ENCODE measurements around the gene AMN1.

Gene AMN1

DNA sequence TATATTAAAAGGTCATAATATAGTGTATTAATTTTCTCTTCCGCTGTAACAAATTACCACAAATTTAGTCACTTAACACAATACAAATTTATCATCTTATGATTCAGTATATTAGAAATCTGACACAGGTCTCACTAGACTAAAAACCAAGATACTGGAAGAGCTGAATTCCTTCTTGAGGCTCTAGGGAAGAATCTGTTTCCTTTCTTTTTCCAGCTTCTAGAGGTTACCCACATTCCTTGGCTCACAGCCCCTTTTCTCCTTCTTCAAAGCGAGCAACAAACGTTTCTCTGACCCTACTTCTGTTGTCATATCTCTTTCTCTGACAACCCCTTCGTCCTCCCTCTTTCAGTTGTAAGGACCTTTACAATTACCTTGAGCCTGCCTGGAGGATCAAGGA, 43.4 kb upstream of the AMN1 start:
- Histone ChIP-seq H2BK15ac (ENCODE audit: low read length) (no peak overlapping the region), H2AK5ac (ENCODE audit: low read depth, low read length) (no peak overlapping the region), H3K27ac (replicated peaks; ENCODE audit: low read length) (no peak overlapping the region), H3K4me2 (ENCODE audit: insufficient read depth, low read length, poor library complexity, severe bottlenecking) (no peak overlapping the region), H3K9ac (ENCODE audit: low read depth, low read length, poor library complexity) (no peak overlapping the region), H2AFZ (ENCODE audit: low read length) (no peak overlapping the region), H3K36me3 (replicated peaks in 1 of 2; ENCODE audit: control insufficient read depth in 2 of 2, insufficient read depth in 2 of 2, low read length in 2 of 2) (no peaks in the 10 kb centered on the region), H3K79me1 (ENCODE audit: low read depth, low read length) (no peaks in the 10 kb centered on the region), H3K18ac (ENCODE audit: low read length) (no peak overlapping the region), H2BK5ac (ENCODE audit: low read length) (no peak overlapping the region), H3K9me3 (replicated peaks in 1 of 2; ENCODE audit: control insufficient read depth in 2 of 2, insufficient read depth in 1 of 2, low read depth in 1 of 2, low read length in 2 of 2) (no peaks in the 10 kb centered on the region), H3K4ac (ENCODE audit: low read length) (no peak overlapping the region), H2BK120ac (ENCODE audit: low read depth, low read length) (no peak overlapping the region), H3K23ac (ENCODE audit: low read depth, low read length, poor library complexity) (no peak overlapping the region), H3K4me1 (ENCODE audit: control insufficient read depth in 2 of 2, insufficient read depth in 1 of 2, low read depth in 1 of 2, low read length in 2 of 2) (peaks cover 0 to 4% of the 10 kb centered on the region in 2 donors), H3K14ac (ENCODE audit: low read length) (no peak overlapping the region), H4K91ac (ENCODE audit: low read depth, low read length, poor library complexity) (no peak overlapping the region), H3K27me3 (ENCODE audit: control insufficient read depth in 3 of 3, insufficient read depth in 3 of 3, low read depth in 1 of 3, low read length in 3 of 3) (no peaks in the 10 kb centered on the region), H3K4me3 (ENCODE audit: low read length in 2 of 2) (no peak overlapping the region), H2BK12ac (ENCODE audit: low read length) (no peak overlapping the region), H4K8ac (ENCODE audit: low read depth, low read length) (no peak overlapping the region)
- DNase-seq (ENCODE audit: low spot score) = no peak
- WGBS, 2 donors (ENCODE audit: extremely low coverage in 2 of 2, insufficient read length in 2 of 2, insufficient replicate concordance in 1 of 2) = no CpG with 5 or more reads among the region's 4 CpGs

DNA sequence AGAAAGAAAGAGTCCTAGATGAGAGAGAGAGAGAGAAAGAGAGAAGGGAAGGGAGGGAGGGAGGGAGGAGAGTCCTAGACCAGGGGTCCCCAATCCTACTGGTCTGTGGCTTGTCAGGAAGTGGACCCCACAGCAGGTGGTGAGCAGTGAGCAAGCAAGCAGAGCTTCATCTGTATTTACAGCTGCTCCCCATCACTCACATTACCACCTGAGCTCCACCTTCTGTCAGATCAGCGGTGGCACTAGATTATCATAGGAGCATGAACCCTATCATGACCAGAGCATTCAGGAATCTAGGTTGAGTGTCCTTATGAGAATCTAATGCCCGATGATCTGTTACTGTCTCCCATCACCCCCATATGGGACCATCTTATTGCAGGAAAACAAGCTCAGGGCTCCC, 39.2 kb upstream of the AMN1 start:
- Histone ChIP-seq H2AK5ac (ENCODE audit: low read depth, low read length) (no peak overlapping the region), H2BK15ac (ENCODE audit: low read length) (no peak overlapping the region), H3K18ac (ENCODE audit: low read length) (no peak overlapping the region), H4K91ac (ENCODE audit: low read depth, low read length, poor library complexity) (no peak overlapping the region), H3K36me3 (replicated peaks in 1 of 2; ENCODE audit: control insufficient read depth in 2 of 2, insufficient read depth in 2 of 2, low read length in 2 of 2) (no peaks in the 10 kb centered on the region), H3K4me2 (ENCODE audit: insufficient read depth, low read length, poor library complexity, severe bottlenecking) (no peak overlapping the region), H4K8ac (ENCODE audit: low read depth, low read length) (no peak overlapping the region), H2BK5ac (ENCODE audit: low read length) (no peak overlapping the region), H3K27ac (replicated peaks; ENCODE audit: low read length) (no peak overlapping the region), H2BK120ac (ENCODE audit: low read depth, low read length) (no peak overlapping the region), H2BK12ac (ENCODE audit: low read length) (no peak overlapping the region), H3K4me1 (ENCODE audit: control insufficient read depth in 2 of 2, insufficient read depth in 1 of 2, low read depth in 1 of 2, low read length in 2 of 2) (no peaks in the 10 kb centered on the region), H3K9me3 (replicated peaks in 1 of 2; ENCODE audit: control insufficient read depth in 2 of 2, insufficient read depth in 1 of 2, low read depth in 1 of 2, low read length in 2 of 2) (no peaks in the 10 kb centered on the region), H3K4ac (ENCODE audit: low read length) (no peak overlapping the region), H2AFZ (ENCODE audit: low read length) (no peak overlapping the region), H3K14ac (ENCODE audit: low read length) (no peak overlapping the region), H3K27me3 (ENCODE audit: control insufficient read depth in 3 of 3, insufficient read depth in 3 of 3, low read depth in 1 of 3, low read length in 3 of 3) (no peaks in the 10 kb centered on the region), H3K4me3 (ENCODE audit: low read length in 2 of 2) (no peak overlapping the region), H3K9ac (ENCODE audit: low read depth, low read length, poor library complexity) (no peak overlapping the region), H3K79me1 (ENCODE audit: low read depth, low read length) (no peaks in the 10 kb centered on the region), H3K23ac (ENCODE audit: low read depth, low read length, poor library complexity) (no peak overlapping the region)
- no peak for DNase-seq (ENCODE audit: low spot score)
- no CpG with 5 or more reads among the region's 2 CpGs for WGBS, 2 donors (ENCODE audit: extremely low coverage in 2 of 2, insufficient read length in 2 of 2, insufficient replicate concordance in 1 of 2)

DNA sequence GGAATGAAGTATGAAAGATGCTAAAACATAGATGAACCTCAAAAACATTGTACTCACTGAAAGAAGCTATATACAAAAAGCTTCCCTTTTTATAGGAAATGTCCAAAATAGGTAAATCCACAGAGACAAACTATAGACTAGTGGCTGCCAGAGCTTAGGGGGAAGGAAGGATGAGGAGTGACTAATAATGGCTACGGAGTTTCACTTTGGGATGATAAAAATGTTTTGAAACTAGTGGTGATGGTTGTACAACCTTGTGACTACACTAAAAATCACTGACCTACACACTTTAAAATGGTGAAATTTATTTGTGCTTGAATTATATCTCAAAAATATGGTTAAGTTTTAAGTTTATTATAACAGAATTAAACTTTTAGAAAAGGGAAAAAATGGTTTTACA, 37.1 kb upstream of the AMN1 start:
- no peak overlapping the region for H2AK5ac ChIP-seq (ENCODE audit: low read depth, low read length)
- no peak overlapping the region for H4K91ac ChIP-seq (ENCODE audit: low read depth, low read length, poor library complexity)
- H3K9me3 ChIP-seq (replicated peaks in 1 of 2; ENCODE audit: control insufficient read depth in 2 of 2, insufficient read depth in 1 of 2, low read depth in 1 of 2, low read length in 2 of 2) = no peaks in the 10 kb centered on the region
- no peak overlapping the region for H3K14ac ChIP-seq (ENCODE audit: low read length)
- no peaks in the 10 kb centered on the region for H3K27me3 ChIP-seq (ENCODE audit: control insufficient read depth in 3 of 3, insufficient read depth in 3 of 3, low read depth in 1 of 3, low read length in 3 of 3)
- no peak overlapping the region for H3K4me3 ChIP-seq (ENCODE audit: low read length in 2 of 2)
- H3K4me2 ChIP-seq (ENCODE audit: insufficient read depth, low read length, poor library complexity, severe bottlenecking) = no peak overlapping the region
- no peak overlapping the region for H3K23ac ChIP-seq (ENCODE audit: low read depth, low read length, poor library complexity)
- H3K27ac ChIP-seq (replicated peaks; ENCODE audit: low read length) = no peak overlapping the region
- H3K4ac ChIP-seq (ENCODE audit: low read length) = no peak overlapping the region
- DNase-seq (ENCODE audit: low spot score) = no peak
- H3K4me1 ChIP-seq (ENCODE audit: control insufficient read depth in 2 of 2, insufficient read depth in 1 of 2, low read depth in 1 of 2, low read length in 2 of 2) = no peaks in the 10 kb centered on the region
- H2BK15ac ChIP-seq (ENCODE audit: low read length) = no peak overlapping the region
- H4K8ac ChIP-seq (ENCODE audit: low read depth, low read length) = no peak overlapping the region
- no peaks in the 10 kb centered on the region for H3K36me3 ChIP-seq (replicated peaks in 1 of 2; ENCODE audit: control insufficient read depth in 2 of 2, insufficient read depth in 2 of 2, low read length in 2 of 2)
- H2BK5ac ChIP-seq (ENCODE audit: low read length) = no peak overlapping the region
- no peak overlapping the region for H2BK120ac ChIP-seq (ENCODE audit: low read depth, low read length)
- no peak overlapping the region for H2BK12ac ChIP-seq (ENCODE audit: low read length)
- WGBS, 2 donors (ENCODE audit: extremely low coverage in 2 of 2, insufficient read length in 2 of 2, insufficient replicate concordance in 1 of 2) = no CpG with 5 or more reads among the region's 1 CpG
- no peak overlapping the region for H2AFZ ChIP-seq (ENCODE audit: low read length)
- no peak overlapping the region for H3K9ac ChIP-seq (ENCODE audit: low read depth, low read length, poor library complexity)
- no peaks in the 10 kb centered on the region for H3K79me1 ChIP-seq (ENCODE audit: low read depth, low read length)
- H3K18ac ChIP-seq (ENCODE audit: low read length) = no peak overlapping the region

DNA sequence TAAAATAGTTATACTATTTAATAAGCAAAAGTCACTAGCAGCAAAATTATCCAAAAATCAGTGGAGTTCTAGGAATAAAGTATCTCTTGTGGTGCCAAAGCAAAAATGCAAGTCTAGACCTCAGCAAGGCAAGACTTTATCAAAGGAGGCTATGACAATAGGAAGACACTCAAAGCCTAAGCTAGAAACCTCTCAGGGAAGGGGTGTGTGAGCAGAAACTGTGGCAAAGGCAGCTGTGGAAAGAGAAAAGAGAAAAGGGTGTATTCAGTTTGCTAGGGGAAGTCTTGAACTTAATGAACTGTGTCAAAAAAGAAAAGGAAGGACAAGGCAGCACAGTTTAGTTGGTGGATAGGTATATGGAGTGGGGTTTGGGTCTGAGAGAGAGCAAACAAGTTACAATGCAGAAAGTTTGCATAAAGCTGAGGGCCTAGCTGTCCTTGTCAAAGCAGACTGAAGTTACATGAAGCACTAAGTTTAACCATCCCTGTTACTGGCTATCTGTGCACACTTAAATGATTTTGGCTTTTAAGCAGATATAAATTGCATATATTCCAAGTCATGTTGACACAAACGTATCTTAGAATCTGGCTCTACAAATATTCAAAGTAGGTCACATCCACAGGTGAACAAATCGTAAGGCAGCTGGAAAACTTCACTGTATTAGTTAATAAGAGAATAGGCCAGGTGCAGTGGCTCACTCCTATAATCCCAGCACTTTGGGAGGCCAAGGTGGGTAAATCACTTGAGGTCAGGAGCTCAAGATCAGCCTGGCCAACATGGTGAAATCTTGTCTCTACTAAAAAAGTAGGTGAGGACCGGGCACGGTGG, 31.0 kb upstream of the AMN1 start:
- no peak overlapping the region for H3K4me3 ChIP-seq (ENCODE audit: low read length in 2 of 2)
- DNase-seq (ENCODE audit: low spot score) = no peak
- H3K27ac ChIP-seq (replicated peaks; ENCODE audit: low read length) = no peak overlapping the region
- H2AK5ac ChIP-seq (ENCODE audit: low read depth, low read length) = no peak overlapping the region
- H3K9me3 ChIP-seq (replicated peaks in 1 of 2; ENCODE audit: control insufficient read depth in 2 of 2, insufficient read depth in 1 of 2, low read depth in 1 of 2, low read length in 2 of 2) = no peaks in the 10 kb centered on the region
- H4K8ac ChIP-seq (ENCODE audit: low read depth, low read length) = no peak overlapping the region
- H3K18ac ChIP-seq (ENCODE audit: low read length) = no peak overlapping the region
- H2BK12ac ChIP-seq (ENCODE audit: low read length) = no peak overlapping the region
- H3K79me1 ChIP-seq (ENCODE audit: low read depth, low read length) = no peaks in the 10 kb centered on the region
- no peak overlapping the region for H4K91ac ChIP-seq (ENCODE audit: low read depth, low read length, poor library complexity)
- no peak overlapping the region for H3K4ac ChIP-seq (ENCODE audit: low read length)
- H2BK120ac ChIP-seq (ENCODE audit: low read depth, low read length) = no peak overlapping the region
- no peak overlapping the region for H3K14ac ChIP-seq (ENCODE audit: low read length)
- H3K4me2 ChIP-seq (ENCODE audit: insufficient read depth, low read length, poor library complexity, severe bottlenecking) = no peak overlapping the region
- H3K36me3 ChIP-seq (replicated peaks in 1 of 2; ENCODE audit: control insufficient read depth in 2 of 2, insufficient read depth in 2 of 2, low read length in 2 of 2) = no peaks in the 10 kb centered on the region
- H3K27me3 ChIP-seq (ENCODE audit: control insufficient read depth in 3 of 3, insufficient read depth in 3 of 3, low read depth in 1 of 3, low read length in 3 of 3) = no peaks in the 10 kb centered on the region
- no peak overlapping the region for H2BK5ac ChIP-seq (ENCODE audit: low read length)
- no peak overlapping the region for H3K23ac ChIP-seq (ENCODE audit: low read depth, low read length, poor library complexity)
- no peak overlapping the region for H3K9ac ChIP-seq (ENCODE audit: low read depth, low read length, poor library complexity)
- no peak overlapping the region for H2AFZ ChIP-seq (ENCODE audit: low read length)
- peaks cover 0 to 1% of the 10 kb centered on the region in 2 donors for H3K4me1 ChIP-seq (ENCODE audit: control insufficient read depth in 2 of 2, insufficient read depth in 1 of 2, low read depth in 1 of 2, low read length in 2 of 2)
- no CpG with 5 or more reads among the region's 4 CpGs for WGBS, 2 donors (ENCODE audit: extremely low coverage in 2 of 2, insufficient read length in 2 of 2, insufficient replicate concordance in 1 of 2)
- no peak overlapping the region for H2BK15ac ChIP-seq (ENCODE audit: low read length)

All from neuronal stem cell (in vitro differentiated cells).